DMS114 treated with DMSO at 0.1 percent for 48 hours (cell line): ENCODE measurements around the gene PEA15.

Experiments used
- DNase-seq: peaks from one replicate; lab custom pipeline; 2025; ENCODE audit not compliant: unreplicated experiment; lab: John Stamatoyannopoulos, UW

PEA15 gene

DNA sequence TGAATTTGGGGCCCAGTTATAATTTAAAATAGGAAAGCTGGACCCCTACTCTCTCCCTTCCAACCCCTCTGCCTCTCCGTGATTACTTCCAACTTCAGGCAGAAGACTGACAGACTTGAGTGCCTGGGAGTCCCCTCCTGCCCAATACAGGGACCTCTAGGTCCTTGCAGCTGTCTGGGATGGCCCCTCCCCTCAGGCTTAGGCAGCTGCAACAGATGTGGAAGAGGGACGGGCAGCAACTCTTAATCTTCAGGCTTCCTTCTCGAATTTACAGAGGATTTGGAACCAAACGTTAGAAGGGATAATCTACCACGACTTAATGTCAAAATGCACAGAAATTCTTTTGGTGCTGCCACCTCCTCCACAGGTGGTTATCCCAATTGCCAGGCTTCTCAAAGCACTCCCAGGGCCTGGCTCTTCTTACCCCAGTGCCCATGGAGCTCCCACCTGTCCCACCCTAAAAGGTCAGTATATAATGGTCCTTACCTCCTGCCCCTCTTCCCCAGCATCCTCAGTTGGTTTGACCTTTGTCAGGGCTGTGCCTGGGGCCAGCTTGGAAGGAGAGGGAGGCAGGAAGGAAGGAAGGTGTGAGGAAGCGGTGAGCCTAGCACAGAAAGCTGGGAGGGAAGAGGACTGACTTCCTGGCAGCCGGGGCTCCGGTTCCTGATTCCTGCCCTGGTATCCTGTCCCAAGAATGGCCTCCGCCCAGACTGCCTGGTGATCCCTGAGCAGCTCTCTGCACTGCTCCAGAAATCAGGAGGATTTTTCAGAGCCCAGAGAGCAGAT is 2.8 kb downstream of the PEA15 start:
- DNase-seq: no peak

DNA sequence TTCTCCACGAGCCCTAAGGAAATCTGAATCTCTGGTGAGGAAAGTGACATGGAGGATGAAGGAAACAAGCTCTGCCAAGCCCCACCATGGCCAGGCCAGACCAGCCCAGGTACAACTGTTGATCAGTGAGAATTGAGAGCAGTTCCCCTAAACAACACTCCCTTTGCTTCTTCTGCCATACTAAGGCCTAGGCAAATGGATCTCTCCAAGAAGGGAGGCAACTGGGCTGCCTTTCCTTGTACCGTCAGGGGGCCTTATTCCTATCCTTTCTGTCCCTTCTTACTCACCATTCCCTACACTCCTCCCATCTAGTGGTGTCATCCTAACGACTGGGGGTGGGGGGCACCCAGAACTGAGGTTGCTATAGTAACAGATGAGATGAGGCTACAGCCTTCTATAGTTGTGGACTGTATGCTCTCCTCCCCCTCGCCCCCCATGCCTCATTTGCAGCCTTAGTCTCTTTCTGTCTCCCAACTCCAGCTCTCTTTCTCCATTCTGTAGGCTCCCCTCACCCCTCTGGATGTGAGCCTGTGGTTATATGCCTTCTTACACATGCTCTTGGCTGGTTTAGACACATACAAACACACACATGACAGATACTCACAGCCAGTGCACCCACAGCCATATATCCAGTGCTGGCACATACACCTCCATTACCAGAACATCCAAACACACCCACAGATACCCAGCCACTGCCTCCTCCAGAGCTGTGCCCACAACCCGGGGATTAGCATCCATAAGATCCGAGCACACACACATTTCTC is 3.6 kb downstream of the PEA15 start:
- no peak for DNase-seq

DNA sequence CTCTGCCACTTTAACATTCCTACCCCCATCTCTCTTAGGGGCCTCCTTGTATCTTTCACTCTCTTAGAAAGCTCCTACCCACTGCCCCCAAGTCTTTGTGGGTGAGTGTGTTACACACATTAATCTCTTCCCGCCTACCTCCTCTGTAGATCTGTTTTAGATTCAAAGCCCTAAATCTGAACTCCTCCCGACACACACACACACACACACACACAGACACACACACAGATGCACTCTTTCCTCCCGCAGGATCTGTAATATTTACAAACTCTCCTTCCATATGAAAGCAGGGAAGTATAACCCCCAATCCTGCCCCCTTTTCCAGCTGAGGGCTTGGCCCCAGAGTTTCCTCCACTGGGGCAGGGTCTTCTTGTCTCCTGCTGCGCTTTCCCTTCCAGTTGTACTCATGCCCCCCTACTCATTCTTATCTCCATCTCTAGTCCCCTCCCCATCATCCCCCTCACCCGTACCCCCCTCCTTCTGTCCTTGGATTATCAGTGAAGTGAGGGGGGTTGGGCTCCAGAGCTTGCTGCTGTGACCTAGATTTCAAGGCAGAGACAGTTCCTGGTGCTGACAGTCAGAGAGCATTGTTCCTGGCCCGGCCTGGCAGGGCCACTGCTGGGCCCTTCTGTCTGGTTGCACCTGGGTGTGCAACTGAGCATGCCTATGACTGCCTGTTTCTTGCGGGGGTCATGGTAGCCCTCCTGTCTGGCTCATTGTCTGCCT is 4.3 kb downstream of the PEA15 start:
- no peak for DNase-seq

- DNase-seq: no peak
These were observed 5.4 kb downstream of the PEA15 start for GRCh38 chr1:160210561-160210960.

DNA sequence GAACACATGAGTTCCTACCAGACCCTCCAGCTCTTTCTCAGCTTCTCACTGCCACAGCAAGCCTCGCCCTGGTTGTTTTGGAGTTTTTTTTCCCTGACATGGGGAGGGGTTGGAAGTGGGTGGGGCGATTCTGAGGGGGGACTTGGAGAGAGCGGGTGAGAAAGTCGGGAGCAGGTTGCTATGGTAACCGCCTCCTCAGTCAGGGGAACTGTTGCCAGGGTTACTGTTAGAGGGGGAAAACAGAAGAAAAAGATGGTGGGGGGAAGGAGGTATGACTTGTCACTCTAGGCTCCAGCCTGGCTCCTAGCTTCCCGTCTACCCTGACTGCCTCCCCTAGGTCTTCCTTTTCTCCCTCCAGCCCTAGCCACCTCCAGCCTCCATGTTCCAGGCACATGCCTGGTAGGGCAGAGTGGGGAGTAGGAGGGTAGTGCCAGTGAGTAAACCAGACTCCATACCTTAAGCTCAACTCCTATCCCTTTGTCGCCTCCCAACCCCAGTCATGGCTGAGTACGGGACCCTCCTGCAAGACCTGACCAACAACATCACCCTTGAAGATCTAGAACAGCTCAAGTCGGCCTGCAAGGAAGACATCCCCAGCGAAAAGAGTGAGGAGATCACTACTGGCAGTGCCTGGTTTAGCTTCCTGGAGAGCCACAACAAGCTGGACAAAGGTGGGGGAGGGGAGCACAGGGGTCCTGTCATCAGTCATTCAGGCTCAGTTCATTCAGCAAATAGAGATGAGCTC is 6.0 kb downstream of the PEA15 start:
- DNase-seq: no peak

DNA sequence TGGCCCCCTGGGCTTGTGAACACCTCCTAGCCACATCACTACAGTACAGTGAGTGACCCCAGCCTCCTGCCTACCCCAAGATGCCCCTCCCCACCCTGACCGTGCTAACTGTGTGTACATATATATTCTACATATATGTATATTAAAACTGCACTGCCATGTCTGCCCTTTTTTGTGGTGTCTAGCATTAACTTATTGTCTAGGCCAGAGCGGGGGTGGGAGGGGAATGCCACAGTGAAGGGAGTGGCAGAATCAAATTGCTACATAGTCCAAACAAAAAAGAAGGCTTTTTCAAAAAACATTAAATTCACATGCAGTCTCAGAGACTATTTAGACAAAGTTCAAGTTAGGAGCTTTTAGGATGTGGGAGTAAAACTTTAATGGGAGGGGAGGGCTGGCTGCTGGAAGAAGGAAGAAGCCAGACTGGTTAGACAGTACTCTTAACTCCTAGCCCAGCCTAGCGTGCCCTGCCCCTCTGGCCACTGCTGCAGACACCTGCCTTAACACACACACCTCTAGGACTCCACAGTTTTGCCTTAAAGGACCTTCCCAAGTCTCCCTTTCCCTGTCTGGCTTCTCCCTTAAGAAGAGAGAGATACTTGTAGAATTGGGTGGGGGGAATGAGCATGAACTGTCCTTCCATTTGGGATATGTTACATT is 9.4 kb downstream of the PEA15 start:
- DNase-seq: no peak

DNA sequence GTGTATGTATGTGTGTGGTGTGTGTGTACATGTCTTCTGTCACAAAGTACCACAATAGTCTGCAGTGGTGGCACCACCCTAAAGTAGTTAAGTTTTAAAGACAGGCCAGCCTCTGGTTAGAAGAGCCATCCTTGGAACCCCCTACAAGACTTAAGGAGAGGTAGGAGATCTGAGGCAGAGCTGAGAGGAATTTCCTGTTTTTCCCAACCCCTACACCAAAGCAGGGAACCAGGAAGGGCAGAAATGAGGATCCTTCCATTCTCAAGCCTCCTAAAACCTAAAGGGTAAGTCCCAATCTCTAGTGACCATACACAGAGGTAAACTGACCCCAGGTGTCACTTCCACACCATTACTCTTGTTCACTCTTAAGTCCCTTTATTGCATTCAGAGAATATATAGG is 11.1 kb downstream of the PEA15 start:
- DNase-seq: no peak

DNA sequence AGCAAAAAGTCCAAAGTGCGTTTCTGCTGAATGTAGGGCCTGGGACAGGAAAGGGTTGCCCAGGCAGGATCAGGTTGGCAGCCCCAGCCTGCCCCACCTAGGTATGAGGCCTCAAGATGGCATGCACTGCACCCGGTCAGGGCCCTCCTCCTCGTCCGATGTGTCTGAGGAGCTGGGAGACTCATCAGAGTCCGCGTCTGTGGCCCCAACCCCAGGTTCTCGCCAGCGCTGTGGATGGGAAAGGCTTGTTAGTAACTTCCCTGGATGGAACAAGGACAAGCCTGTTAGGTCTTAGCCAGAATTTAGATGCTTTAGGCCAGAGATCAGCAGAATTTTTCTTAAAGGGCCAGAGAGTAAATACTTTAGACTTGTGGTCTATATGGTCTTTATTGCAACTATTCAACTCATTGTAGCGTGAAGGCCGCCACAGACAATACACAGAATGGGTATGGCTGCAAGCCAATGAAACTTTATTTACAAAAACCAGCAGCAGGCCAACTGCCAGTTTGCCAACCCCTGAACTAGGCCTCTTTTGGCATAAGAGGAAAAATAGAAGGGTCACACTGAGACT is 12.4 kb downstream of the PEA15 start:
- DNase-seq: no peak

DNA sequence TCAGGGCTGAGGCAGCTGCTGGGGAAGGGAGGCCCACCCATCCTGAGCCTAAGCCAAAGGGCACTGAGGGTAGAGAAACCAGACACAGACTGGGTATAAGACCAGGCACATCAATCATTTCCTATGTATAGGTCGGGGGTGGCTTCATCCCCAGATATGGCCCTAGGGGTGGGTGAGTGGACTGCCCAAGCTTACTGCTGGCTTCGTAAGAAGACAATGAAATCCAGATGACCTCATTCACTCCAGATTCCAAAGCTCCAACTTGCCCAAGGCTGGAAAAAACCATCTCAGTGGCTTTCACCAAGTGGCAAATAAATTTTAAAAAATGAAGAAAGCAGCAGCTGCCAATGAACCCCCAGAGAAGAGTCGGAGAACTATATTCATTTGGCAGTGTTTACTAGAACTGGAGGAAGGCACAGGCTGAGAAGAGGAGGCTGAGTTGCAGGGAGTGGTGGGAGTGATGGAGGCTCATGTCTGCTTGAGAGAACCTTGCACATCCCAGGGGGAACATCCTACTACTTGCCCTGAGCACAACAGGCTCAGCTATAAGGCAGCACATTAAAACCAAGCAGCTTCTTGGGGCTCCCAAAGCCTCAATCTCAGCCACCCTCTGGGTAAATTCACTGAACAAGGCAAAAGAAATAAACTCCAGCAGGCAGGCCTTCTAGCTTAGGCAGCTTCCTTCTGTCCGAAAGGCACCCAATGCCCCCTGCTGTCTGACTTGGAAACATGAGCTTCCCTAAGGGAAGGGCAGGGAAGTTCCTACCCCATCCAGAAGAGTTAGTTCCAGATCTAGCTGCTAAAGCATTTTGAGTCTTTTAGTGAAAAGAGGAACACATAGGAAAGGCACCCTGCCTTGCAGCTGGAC is 14.1 kb downstream of the PEA15 start:
- DNase-seq: peak; percentile 63

DNA sequence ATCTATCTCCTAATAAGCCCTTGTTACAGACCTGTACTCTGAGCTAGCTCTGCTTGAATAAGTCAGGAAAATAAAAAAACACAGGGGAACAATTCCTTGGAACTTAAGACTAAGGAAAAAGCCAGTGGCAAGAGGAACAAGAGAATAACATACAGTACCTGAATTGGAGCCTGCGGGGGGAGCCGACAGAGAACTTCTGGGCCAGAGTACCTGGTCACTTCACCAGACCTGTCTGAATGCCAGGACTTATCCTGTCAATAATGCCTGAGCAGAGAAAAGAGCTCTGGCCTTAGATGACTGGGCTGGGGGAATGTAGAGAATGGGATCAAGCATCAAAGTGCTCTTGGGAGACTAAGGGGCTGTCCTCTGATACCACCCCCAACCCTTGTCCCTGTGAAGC is 15.1 kb downstream of the PEA15 start:
- no peak for DNase-seq

DNA sequence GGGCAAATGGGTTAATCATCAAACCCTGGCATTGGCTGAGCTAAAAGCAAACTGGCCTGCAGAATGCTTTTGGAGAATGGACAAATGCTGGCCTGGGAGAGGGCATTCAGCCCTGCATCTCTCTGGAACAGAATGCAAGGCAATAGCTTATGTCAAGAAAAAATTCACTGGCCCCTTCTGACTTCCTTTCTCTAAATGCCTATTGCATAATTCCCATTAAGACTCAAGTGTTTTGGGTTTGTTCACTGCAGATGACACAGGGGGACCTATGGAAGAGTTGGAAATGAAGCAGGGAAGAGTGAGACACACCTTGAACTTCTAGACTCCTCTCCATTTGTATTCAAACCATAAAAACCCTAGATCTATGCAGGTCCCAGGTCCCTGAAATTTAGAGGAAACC is 15.9 kb downstream of the PEA15 start:
- no peak for DNase-seq

- DNase-seq: no peak
These were observed 17.4 kb downstream of the PEA15 start for GRCh38 chr1:160222546-160222945.

GRCh38 chr1:160224606-160225005 is 19.4 kb downstream of the PEA15 start:
- DNase-seq: no peak

DNA sequence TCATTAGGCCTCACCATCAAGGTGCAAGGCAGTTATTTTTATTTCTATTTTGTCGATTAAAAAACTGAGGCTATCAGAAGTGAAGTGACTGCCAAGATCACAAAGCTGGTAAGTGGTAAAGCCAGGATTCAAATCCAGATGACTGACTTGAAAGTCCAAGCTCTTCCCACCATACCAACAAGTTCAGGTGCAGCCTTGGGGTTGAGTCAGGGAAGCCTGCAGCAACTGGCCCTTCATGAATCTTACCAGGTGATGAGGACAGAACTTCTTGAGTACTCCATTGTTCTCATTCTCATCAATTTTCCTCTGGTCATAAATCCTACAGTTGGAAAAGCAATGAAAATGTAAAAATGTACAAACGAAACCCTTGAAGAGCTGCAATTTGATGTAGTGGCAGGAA is 20.2 kb downstream of the PEA15 start:
- DNase-seq: no peak

DNA sequence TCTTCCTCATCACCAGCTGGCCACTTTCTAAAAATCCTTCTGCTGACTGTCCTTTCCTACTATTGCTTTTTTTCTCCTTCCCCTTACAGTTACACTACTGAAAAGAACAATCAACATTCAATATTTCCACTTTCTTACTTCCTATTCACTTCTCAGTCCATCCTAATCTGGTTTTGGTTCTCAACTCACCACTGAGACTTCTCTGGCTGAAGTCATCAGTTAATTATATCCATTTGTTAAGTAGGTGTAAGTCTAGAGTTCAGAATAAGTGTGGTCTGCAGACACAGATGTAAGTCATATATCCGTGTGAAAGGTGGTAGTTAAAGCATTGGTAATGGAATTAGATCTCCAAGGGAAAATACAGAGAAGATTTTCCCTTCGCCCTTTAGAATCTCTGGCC is 21.4 kb downstream of the PEA15 start:
- no peak for DNase-seq

- DNase-seq: no peak
These were observed 21.9 kb downstream of the PEA15 start for GRCh38 chr1:160227034-160227433.

DNA sequence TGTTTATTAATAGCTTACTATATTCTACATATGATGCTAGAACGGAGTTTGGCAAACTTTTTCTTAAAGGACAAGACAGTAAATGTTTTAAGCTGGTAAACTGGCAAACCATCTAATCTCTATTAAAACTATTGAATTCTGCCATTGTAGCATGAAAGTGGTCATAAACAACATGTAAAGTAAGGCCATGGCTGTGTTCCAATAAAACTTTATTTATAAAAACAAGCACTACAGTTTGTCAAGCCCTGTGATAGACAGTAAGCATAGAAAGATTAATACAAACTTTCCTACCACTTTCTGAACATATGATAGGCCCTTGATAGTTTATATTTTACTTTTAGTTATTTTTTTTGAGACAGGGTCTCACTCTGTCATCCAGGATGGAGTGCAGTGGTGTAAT is 22.4 kb downstream of the PEA15 start:
- DNase-seq: no peak

DNA sequence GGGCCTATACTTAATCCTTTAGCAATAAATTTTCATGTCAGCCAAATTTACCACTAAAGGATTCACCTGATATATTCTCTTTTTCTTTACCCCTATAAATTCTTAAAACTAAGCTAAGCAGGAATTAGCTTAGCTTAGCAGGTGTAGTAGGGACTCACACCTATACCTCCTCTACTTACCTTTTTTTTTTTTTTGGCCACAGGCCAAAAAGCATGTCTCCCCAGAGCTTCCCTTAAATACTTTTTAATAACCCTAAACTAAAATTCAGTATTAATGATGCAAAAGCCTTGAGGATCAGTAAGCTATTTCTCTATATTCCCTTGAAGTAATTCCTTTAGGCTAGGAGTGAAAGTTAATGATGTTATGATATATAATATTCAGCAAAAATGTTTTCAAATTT is 23.2 kb downstream of the PEA15 start:
- DNase-seq: no peak

GRCh38 chr1:160232911-160233310 is 27.7 kb downstream of the PEA15 start:
- DNase-seq: no peak
